Astrocyte of the spinal cord (primary cell): ENCODE measurements around the gene DYRK1B.
A peak's percentile ranks its signal among the peaks of the same experiment; 100 is the strongest.

Source experiments
- DNase-seq: peaks from one replicate; pipeline ENCODE4 v3.0.0; 2011; ENCODE audit warnings: low read depth, low spot score
- H3K4me3 ChIP-seq: 2 replicates; pipeline ENCODE4 v1.5.1; 2011; ENCODE audit warnings: low read depth, mild to moderate bottlenecking, low read length, moderate library complexity
- in situ Hi-C: cut with HindIII; loops from 2 replicates; pipeline ENCODE4 v1.10.0; 2017; ENCODE audit warnings: low sequenced_read_pairs
- TF ChIP-seq, protein P1 (sequence below): IDR thresholded peaks from 2 replicates; pipeline ENCODE4 v1.5.1; 2012; ENCODE audit warnings: low read depth, mild to moderate bottlenecking, low read length, inconsistent platforms

Gene DYRK1B

DNA sequence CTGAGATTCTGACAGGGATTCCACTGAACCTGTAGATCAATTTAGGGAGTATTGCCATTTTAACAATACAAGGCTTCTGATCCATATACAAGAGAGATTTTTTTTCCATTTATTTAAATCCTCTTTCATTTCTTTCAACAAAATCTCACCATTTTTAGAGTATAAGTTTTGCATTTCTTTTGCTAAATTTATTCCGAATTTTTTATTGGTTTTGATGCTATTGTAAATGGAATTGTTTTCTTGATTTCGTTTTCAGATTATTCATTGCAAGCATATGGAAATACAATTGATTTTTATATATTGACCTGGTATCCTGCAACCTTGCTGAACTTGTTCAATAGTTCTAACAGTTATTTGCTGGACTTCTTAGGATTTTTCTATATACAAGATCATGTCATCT lies 36.9 kb downstream of the DYRK1B start:
- no peak for DNase-seq
- no peak overlapping the region for H3K4me3 ChIP-seq
- in situ Hi-C loops, result no loop called here
- TF ChIP-seq, protein P1, sequence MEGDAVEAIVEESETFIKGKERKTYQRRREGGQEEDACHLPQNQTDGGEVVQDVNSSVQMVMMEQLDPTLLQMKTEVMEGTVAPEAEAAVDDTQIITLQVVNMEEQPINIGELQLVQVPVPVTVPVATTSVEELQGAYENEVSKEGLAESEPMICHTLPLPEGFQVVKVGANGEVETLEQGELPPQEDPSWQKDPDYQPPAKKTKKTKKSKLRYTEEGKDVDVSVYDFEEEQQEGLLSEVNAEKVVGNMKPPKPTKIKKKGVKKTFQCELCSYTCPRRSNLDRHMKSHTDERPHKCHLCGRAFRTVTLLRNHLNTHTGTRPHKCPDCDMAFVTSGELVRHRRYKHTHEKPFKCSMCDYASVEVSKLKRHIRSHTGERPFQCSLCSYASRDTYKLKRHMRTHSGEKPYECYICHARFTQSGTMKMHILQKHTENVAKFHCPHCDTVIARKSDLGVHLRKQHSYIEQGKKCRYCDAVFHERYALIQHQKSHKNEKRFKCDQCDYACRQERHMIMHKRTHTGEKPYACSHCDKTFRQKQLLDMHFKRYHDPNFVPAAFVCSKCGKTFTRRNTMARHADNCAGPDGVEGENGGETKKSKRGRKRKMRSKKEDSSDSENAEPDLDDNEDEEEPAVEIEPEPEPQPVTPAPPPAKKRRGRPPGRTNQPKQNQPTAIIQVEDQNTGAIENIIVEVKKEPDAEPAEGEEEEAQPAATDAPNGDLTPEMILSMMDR, result no peak

DNA sequence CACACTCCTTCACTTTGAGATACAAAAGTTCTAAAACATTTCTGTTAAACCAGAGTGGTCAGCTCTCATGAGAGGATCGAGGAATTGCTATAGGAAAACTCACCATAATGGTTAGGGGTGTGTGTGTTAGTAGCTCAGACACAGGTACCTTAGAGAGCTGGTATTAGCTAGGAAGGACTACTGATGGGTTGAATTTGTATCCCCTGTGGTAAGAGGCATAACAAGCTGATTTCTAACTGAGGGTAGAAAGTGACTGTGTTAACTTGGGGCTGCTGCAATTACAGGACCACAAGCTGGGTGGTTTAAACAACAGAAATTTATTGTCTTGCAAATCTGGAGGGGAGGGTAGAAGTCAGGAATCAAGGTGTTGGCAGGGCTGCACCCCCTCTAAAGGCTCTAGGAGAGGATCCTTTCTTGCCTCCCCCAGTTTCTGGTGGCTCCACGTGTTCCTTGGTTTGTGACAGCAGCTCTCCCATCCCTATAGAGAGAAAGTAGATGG lies 37.9 kb downstream of the DYRK1B start:
- in situ Hi-C loops, result no loop called here
- TF ChIP-seq, protein P1, result no peak
- H3K4me3 ChIP-seq, result no peak overlapping the region
- no peak for DNase-seq

DNA sequence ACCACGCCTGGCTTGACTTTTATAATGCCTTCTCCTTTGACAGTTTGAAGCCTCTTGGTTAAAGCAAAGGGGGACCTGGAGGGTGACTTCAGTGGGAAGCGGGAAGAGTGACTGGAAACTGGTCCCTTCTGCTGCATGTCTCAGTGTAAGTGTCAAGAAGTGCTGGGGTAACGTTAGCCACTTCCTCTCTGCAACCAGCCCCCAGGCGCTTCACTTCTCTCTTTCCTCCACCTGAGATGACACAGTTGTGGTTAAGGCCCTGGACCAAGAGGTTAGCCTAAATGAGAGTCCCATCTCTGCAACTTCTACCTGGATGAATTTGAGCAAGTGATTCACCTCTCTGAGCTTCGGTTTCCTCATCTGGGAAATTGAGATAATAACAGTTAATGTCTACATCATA lies 39.0 kb downstream of the DYRK1B start:
- TF ChIP-seq, protein P1, result no peak
- H3K4me3 ChIP-seq, result no peak overlapping the region
- DNase-seq, result no peak
- in situ Hi-C loops, result no loop called here

DNA sequence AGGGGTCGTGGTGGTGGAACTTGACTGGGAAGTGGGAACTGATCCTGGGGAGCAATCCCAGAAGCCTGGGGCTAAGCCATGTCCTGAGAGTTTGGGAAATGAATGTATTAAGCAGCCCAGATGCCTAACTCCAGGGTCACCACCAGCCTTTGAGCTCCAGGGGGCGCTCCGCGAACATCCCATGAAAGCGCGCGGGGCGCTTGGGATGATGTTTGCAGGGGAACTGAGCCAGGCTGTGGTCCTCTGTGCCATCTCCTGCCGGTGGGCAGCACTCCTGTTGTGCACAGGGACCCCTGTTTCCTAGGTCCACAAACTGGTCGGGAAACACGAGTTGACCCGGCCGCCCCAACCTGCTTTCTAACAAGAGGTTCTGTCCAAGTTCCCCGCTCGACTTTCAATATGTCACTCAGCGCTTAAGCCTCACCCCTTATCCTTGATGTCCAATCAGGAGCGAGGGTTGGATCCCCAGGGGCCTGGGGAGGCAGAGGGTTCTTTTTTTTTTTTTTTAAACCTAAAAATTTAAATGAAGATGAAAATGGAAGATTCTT lies 40.9 kb downstream of the DYRK1B start:
- peak; percentile 78 for DNase-seq
- peak overlapping the region; percentile 49 for H3K4me3 ChIP-seq
- in situ Hi-C loops, result no loop called here
- TF ChIP-seq, protein P1, result peak; percentile 96

DNA sequence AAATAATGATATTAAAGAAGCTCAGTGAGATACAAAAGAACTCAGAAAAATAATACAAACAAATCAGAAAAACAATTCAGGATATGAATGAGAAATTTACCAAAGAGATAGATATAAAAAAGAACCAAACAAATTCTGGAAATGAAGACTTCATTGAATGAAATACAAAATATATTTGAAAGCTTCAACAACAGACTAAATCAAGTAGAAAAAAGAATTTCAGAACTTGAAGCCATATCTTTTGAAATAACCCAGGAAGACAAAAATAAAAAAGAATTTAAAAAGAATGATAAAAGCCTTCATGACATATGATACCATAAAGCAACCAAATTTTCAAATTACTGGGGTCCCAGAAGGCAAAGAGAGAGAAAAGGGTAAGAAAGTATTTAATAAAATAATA lies 45.7 kb downstream of the DYRK1B start:
- DNase-seq, result no peak
- TF ChIP-seq, protein P1, result no peak
- H3K4me3 ChIP-seq, result no peak overlapping the region
- in situ Hi-C loops, result no loop called here

DNA sequence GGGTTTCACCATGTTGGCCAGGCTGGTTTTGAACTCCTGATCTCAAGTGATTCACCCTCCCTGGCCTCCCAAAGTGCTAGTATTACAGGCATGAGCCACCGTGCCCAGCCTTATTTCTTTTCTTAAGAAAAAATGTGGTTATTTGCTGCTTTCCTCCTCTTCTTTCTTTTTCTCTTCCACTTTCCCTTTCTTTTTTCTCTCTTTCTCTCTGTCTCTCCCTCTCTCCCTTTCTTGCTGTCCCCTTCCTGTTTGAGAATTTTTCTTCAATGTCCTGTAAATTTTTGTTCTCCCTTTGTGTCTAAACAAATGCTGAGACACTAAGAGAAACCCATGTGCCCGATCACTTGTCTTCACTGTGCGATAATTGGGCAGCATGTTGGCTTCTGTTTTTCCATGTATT lies 53.1 kb downstream of the DYRK1B start:
- in situ Hi-C loops, result no loop called here
- no peak overlapping the region for H3K4me3 ChIP-seq
- DNase-seq, result no peak
- TF ChIP-seq, protein P1, result no peak

DNA sequence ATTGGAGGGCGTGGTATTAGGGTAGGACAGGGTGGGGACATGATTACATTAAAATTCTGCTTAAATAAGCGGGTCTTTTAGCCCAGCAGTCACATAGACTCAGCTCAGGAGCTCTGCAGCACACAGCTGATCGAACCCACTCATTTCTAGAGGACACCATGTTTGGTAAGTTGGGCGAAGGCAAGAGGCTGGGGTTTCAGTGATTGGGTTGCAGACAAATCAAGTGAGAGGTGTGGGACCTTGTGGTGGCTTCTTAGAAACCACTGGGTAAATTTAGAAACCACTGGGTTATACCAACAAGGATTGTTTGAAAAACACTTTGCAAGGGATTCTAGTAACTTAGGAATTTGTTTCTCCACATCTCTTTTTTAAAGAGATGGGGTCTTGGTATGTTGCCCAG lies 55.2 kb downstream of the DYRK1B start, which contains the start of gene LEUTX:
TSS of gene LEUTX (plus strand) at position 92 of the 400 bp plus-strand sequence. CDS start at position 159, 67 bp downstream.
- in situ Hi-C loops, result no loop called here
- H3K4me3 ChIP-seq, result no peak within 1 kb of the TSS
- no peak for DNase-seq
- TF ChIP-seq, protein P1, result no peak
